Measurements from ENCODE around the gene CT45A5. TPM values are rescaled to one million over a fixed set of nuclear protein-coding genes. Genes with fewer than 3 reads are reported as not detected.
"Not testable (repeated sequence)": the region's sequence is repeated elsewhere in the genome, so short reads cannot be mapped to it uniquely, and the experiment has no call there.

CT45A5 gene, protein sequence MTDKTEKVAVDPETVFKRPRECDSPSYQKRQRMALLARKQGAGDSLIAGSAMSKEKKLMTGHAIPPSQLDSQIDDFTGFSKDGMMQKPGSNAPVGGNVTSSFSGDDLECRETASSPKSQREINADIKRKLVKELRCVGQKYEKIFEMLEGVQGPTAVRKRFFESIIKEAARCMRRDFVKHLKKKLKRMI
- total RNA-seq = not detected
- long read RNA-seq = 0 reads

DNA sequence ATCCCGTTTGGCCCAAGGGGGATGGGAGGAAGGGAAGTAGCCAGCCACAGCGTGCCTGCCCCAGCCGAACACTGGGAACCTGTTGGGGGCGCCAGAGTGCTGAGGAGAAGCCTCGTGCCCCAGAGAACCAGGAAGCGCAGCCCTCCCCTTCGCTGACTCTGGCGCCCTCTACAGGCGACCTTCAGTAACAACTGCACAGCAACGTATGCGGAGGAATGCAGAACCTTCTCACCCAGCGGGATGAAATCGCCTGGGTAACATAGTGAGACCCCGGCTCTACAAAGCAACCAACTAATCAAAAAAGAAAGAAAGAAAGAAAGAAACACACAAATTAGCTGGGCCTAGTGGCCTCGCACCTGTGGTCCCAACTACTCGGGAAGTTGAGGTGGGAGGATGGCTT is at the start of gene CT45A5:
Gene CT45A5, minus strand, starts transcription at position 101 of the 400 bp plus-strand sequence. CDS start 3,774 bp downstream, outside the sequence.
- DNase-seq; ATAC-seq; intact Hi-C loops (cut with DNase I): not testable (repeated sequence)

DNA sequence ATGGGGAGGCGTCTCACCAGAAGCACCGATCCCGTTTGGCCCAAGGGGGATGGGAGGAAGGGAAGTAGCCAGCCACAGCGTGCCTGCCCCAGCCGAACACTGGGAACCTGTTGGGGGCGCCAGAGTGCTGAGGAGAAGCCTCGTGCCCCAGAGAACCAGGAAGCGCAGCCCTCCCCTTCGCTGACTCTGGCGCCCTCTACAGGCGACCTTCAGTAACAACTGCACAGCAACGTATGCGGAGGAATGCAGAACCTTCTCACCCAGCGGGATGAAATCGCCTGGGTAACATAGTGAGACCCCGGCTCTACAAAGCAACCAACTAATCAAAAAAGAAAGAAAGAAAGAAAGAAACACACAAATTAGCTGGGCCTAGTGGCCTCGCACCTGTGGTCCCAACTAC is 34.6 kb upstream of the CT45A5 start, which contains the start of gene CT45A2:
Gene CT45A2, minus strand, starts transcription at position 101 of the 400 bp plus-strand sequence. CDS start 3,747 bp downstream, outside the sequence.
- intact Hi-C loops (cut with DNase I); DNase-seq; ATAC-seq: not testable (repeated sequence)

DNA sequence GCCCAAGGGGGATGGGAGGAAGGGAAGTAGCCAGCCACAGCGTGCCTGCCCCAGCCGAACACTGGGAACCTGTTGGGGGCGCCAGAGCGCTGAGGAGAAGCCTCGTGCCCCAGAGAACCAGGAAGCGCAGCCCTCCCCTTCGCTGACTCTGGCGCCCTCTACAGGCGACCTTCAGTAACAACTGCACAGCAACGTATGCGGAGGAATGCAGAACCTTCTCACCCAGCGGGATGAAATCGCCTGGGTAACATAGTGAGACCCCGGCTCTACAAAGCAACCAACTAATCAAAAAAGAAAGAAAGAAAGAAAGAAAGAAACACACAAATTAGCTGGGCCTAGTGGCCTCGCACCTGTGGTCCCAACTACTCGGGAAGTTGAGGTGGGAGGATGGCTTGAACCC is 17.4 kb upstream of the CT45A5 start, which contains the start of gene CT45A6:
Gene CT45A6, minus strand, starts transcription at position 101 of the 400 bp plus-strand sequence. CDS start 3,794 bp downstream, outside the sequence.
- DNase-seq; intact Hi-C loops (cut with DNase I); ATAC-seq: not testable (repeated sequence)

DNA sequence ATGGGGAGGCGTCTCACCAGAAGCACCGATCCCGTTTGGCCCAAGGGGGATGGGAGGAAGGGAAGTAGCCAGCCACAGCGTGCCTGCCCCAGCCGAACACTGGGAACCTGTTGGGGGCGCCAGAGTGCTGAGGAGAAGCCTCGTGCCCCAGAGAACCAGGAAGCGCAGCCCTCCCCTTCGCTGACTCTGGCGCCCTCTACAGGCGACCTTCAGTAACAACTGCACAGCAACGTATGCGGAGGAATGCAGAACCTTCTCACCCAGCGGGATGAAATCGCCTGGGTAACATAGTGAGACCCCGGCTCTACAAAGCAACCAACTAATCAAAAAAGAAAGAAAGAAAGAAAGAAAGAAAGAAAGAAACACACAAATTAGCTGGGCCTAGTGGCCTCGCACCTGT is 17.2 kb downstream of the CT45A5 start, which contains the start of gene CT45A3:
Gene CT45A3, minus strand, starts transcription at position 101 of the 400 bp plus-strand sequence. CDS start 3,747 bp downstream, outside the sequence.
- ATAC-seq; intact Hi-C loops (cut with DNase I); DNase-seq: not testable (repeated sequence)

DNA sequence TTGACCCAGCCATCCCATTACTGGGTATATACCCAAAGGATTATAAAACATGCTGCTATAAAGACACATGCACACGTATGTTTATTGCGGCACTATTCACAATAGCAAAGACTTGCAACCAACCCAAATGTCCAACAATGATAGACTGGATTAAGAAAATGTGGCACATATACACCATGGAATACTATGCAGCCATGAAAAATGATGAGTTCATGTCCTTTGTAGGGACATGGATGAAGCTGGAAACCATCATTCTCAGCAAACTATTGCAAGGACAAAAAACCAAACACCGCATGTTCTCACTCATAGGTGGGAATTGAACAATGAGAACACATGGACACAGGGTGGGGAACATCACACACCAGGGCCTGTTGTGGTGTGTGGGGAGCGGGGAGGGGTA is 40.6 kb downstream of the CT45A5 start:
- intact Hi-C loops (cut with DNase I); ATAC-seq; DNase-seq: not testable (repeated sequence)

DNA sequence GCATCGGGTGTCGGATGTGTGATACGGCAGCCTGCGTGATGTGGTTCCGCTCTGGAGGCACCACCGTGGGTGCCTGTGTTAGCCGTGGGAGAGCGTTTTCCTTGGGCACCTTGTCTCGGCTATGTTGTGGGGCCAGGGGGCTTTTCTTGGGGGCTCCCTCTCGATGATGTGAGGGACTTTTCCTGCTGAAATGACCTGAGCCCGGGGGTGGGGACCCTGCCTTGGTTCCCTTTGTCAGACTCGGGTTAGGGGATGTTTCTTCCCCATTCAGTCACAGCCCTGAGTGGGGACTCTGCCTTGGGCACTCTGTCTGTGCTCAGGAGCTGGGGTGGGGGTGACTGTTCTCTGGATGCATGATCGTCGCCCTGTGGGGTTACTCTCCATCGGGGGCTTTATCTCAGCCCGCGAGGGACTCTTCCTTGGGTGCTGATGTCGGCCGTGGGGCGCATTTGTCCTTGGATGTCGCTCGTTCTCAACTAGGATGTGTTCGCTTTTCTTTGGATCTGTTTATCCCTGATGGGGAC is 44.0 kb downstream of the CT45A5 start:
- intact Hi-C loops (cut with DNase I) = no loop called here
- no peak for ATAC-seq
- DNase-seq = no peak

DNA sequence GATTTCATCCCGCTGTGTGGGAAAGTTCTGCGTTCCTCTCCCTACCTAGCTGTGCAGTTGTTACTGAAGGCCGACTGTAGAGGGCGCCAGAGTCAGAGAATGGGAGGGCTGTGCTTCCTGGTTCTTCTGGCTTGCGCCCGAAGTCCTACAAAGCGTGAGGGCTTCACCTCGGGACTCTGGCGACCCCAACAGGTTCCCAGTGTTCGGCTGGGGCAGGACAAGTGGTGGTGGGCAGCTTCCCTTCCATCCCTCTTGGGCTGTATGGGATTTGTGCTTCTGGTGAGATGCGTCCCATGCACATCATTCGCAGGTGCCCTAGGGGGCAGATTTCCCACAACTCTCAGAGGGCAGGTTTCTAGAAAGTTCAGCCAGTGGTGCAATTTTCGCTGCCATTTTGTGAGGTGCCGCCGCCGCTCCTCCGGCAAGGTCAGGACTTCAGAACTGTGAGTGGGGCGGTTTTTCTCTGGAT is 44.6 kb downstream of the CT45A5 start:
- ATAC-seq (no peak), DNase-seq (no peak)
- intact Hi-C loops (cut with DNase I) = no loop called here

DNA sequence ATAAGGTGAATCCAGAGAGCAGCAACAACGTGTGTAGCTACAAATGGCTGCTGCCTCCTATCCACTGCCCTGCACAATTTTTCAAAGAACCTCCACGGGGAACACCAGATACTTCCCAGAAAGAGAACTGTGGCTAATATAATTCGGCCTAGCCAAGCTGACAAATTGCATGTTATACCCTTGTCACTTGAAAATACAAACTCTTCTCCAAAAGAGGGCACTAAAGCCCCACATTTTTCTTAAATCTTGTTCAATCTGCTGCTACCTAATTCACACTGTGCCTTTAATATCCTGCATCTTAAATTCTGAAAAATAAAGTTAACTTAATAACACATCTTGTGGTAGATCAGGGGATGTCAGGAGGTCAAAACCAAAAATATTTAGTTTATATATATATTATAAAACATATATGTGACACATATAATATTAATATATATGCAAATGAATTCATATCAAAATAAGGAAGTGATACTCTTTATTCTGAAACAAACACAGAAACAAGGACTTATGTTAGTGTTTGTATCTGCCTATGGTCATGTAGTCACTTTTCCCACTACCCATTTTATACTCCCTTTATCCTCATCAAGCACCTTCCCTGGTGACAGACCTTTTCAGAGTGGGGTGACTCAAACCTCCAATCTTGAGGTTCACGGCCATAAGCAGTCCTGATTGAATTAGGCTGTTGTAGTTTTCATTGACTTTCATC is 47.8 kb downstream of the CT45A5 start:
- ATAC-seq (no peak), DNase-seq (no peak)
- intact Hi-C loops (cut with DNase I) = no loop called here

DNA sequence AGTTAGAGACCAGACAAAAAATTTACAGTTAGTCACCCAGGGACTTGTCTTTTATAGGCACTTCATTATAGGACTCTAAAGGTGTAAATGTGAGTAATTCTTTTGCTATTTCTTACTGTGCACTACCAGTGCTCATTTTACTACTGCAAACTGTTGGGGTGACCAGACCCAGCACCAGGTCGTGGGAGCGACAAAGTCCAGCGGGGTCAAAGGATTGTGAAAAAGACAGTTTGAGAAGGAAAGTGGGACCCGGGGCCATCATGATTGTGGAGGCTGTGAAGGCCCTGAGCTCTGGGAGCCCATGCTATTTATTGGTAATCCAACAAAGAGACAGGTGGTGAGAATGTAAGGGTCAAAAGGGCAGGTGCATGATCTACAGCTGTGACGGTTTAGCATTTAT is 50.6 kb downstream of the CT45A5 start:
- DNase-seq; intact Hi-C loops (cut with DNase I); ATAC-seq: not testable (repeated sequence)

Other genes with a start within 250 kb of the CT45A5 start
- gene CT45A1, start 71.9 kb downstream of the CT45A5 start, total RNA-seq = not detected
- gene CT45A3, start 17.3 kb downstream of the CT45A5 start, total RNA-seq = not detected
- not detected for gene CT45A6, start 17.3 kb upstream of the CT45A5 start, total RNA-seq
- gene CT45A2, start 34.5 kb upstream of the CT45A5 start, total RNA-seq = not detected
- not detected for gene CT45A7, start 51.8 kb upstream of the CT45A5 start, total RNA-seq
- not detected for gene CT45A8, start 69.0 kb upstream of the CT45A5 start, total RNA-seq
- gene CT45A9, start 86.3 kb upstream of the CT45A5 start, total RNA-seq = not detected
- gene CT45A10, start 107.9 kb upstream of the CT45A5 start, total RNA-seq = not detected
- not detected for gene SAGE1, start 108.2 kb upstream of the CT45A5 start, total RNA-seq
- 10 to 100 TPM; 22.7 to 27.2 TPM for gene MMGT1, start 188.5 kb upstream of the CT45A5 start, total RNA-seq
- 10 to 100 TPM; 14.6 to 15.7 TPM for gene SLC9A6, start 199.9 kb upstream of the CT45A5 start, total RNA-seq

Data from left cardiac atrium (tissue), 4 donors.